Lower lobe of right lung (tissue), 2 donors: ENCODE measurements around the gene GALE. TPM values are rescaled to one million over a fixed set of nuclear protein-coding genes. Genes with fewer than 3 reads are reported as not detected.

Experiments
- ATAC-seq, 2 donors: fragments of 200-7000 bp; cut with Tn5 transposase; one replicate each; pipeline ENCODE4 v1.9.1; 2020 to 2022; ENCODE audit warnings: mild to moderate bottlenecking in 2 of 2, moderate library complexity in 2 of 2
- DNase-seq: peaks from one replicate; pipeline ENCODE4 v3.0.0-alpha.2; 2020
- H3K27ac ChIP-seq: fragments of 200-600 bp; one replicate; pipeline ENCODE4 v1.8.0; 2022
- H3K27me3 ChIP-seq: fragments of 200-600 bp; one replicate; pipeline ENCODE4 v1.8.0; 2022; ENCODE audit warnings: low read depth
- H3K36me3 ChIP-seq: fragments of 200-600 bp; one replicate; pipeline ENCODE4 v1.8.0; 2022; ENCODE audit warnings: mild to moderate bottlenecking
- H3K4me1 ChIP-seq: fragments of 200-600 bp; one replicate; pipeline ENCODE4 v1.8.0; 2022
- H3K4me3 ChIP-seq: fragments of 200-600 bp; one replicate; pipeline ENCODE4 v1.8.0; 2022; ENCODE audit warnings: mild to moderate bottlenecking
- H3K9me3 ChIP-seq: fragments of 200-600 bp; one replicate; pipeline ENCODE4 v1.8.0; 2022
- intact Hi-C: fragments of 100-400 bp; cut with DNase I; formaldehyde crosslinking; loops from one replicate; pipeline ENCODE4 v1.11.0; 2022
- total RNA-seq: library from RNA; stranded (reverse); fragmentation: NEBNext Ultra II Directional; extraction: Animal tissue kit (Norgen Biotek cat#: 25700); gene quantifications from one replicate; pipeline ENCODE4 v1.2.1, GENCODE V29; 2021
- TF ChIP-seq, protein P1 (sequence below): fragments of 200-600 bp; IDR thresholded peaks from one replicate; pipeline ENCODE4 v1.8.0; 2022; ENCODE audit warnings: antibody characterized with exemption, mild to moderate bottlenecking
- donor health status: DM: no; HTN: yes; CAD: no; lungs with severe emphysema.

The GALE gene
- total RNA-seq, 1 donor from 2014 or later, result 49.8 TPM

- H3K4me3 ChIP-seq, result no peak overlapping the region
- H3K27me3 ChIP-seq, result no peaks in the 10 kb centered on the region
- H3K36me3 ChIP-seq, result peaks cover 86% of the 10 kb centered on the region
- H3K27ac ChIP-seq, result no peak overlapping the region
- TF ChIP-seq, protein P1, sequence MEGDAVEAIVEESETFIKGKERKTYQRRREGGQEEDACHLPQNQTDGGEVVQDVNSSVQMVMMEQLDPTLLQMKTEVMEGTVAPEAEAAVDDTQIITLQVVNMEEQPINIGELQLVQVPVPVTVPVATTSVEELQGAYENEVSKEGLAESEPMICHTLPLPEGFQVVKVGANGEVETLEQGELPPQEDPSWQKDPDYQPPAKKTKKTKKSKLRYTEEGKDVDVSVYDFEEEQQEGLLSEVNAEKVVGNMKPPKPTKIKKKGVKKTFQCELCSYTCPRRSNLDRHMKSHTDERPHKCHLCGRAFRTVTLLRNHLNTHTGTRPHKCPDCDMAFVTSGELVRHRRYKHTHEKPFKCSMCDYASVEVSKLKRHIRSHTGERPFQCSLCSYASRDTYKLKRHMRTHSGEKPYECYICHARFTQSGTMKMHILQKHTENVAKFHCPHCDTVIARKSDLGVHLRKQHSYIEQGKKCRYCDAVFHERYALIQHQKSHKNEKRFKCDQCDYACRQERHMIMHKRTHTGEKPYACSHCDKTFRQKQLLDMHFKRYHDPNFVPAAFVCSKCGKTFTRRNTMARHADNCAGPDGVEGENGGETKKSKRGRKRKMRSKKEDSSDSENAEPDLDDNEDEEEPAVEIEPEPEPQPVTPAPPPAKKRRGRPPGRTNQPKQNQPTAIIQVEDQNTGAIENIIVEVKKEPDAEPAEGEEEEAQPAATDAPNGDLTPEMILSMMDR, result no peak
- no peaks in the 10 kb centered on the region for H3K9me3 ChIP-seq
- intact Hi-C loops, result no loop called here
- no peak for ATAC-seq
- no peaks in the 10 kb centered on the region for H3K4me1 ChIP-seq
- no peak for DNase-seq
Observed at GRCh38 chr1:23816906-23817305, 16.4 kb upstream of the GALE start.

DNA sequence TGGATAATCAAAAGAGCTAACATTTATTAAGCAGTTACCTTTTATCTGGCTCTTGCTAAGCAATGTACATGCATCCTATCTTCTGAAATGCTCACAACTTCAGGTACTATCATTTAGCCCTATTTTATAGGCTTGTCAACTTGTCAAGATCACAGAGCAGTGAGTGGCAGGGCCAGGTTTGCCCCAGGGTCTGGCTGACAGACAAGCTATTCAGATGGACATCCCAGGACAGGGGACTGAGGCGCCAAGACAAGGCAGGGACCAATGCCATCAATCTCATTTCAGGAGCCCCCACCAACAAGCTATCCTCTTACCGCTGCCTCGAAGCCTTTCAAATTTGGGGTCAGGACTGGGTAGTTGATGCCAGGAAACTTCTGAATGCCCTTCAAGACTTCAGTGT, 15.8 kb upstream of the GALE start:
- DNase-seq, result no peak
- Histone ChIP-seq H3K27ac (no peak overlapping the region), H3K4me3 (no peak overlapping the region), H3K36me3 (peaks cover 91% of the 10 kb centered on the region), H3K27me3 (no peaks in the 10 kb centered on the region), H3K9me3 (no peaks in the 10 kb centered on the region), H3K4me1 (no peaks in the 10 kb centered on the region)
- intact Hi-C loops, result no loop called here
- TF ChIP-seq, protein P1, result no peak
- ATAC-seq, result no peak

DNA sequence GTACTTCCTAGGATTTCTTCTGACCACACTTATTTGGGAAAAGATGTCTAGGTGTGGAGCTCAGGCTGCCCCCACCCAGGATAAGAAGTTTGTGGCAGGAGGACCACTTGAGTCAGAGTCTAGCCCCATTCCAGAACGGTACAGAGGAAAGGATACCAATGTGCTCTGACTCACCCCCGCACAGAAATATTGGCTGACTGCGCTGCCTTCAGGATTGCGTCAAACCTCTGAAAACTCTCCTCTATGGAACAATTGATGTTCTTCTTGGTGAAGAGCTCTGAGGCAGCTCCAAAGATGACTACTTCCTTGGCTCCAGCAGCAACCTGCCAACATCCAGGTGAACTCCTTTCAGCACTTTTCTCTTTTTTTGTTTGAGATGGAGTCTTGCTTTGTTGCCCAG, 13.5 kb upstream of the GALE start:
- no peaks in the 10 kb centered on the region for H3K9me3 ChIP-seq
- H3K36me3 ChIP-seq, result peaks cover 81% of the 10 kb centered on the region
- no peaks in the 10 kb centered on the region for H3K27me3 ChIP-seq
- ATAC-seq, result no peak
- H3K27ac ChIP-seq, result no peak overlapping the region
- no peak for DNase-seq
- TF ChIP-seq, protein P1, result no peak
- intact Hi-C loops, result no loop called here
- peaks cover 13% of the 10 kb centered on the region for H3K4me1 ChIP-seq
- no peak overlapping the region for H3K4me3 ChIP-seq

DNA sequence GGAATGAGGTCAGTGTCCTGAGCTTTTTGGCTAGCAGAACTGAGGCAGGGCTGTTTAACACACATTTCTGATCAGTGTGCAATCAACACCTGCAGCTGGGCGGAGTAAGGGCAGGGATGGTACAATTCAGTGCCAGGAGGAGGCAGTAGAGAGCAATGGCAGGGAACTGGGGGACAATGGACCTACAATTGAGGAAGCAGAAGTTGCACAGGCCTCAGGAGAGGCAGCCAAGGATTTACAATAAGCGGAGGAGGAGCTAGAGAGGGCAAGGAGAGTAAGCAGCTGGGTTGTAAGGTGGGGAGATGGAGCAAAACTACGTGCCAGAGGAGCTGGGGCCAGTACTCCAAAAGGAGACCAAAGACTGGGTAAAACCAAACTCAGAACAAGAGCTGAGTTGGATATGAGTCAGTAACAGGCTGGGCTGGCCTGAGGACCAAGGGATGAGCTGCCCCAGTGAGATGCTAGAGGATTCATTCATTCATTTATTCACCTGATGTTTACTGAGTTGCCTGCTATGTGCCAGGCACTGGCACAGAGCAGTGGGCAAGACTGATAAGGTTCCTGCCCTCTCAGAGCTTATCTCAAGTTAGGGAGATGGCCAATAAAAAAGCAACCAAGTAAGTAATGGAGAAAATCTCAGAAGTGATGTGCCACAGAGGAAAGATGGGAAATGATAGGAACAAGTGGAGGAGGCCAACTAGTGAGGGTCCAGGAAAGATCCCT, 10.4 kb upstream of the GALE start:
- Histone ChIP-seq H3K9me3 (no peaks in the 10 kb centered on the region), H3K27me3 (no peaks in the 10 kb centered on the region), H3K36me3 (peaks cover 71% of the 10 kb centered on the region), H3K27ac (no peak overlapping the region), H3K4me3 (no peak overlapping the region), H3K4me1 (peaks cover 13% of the 10 kb centered on the region)
- ATAC-seq, result peak; percentile 87 to 90
- intact Hi-C loops, result no loop called here
- TF ChIP-seq, protein P1, result peak; percentile 65
- DNase-seq, result peak; percentile 73

DNA sequence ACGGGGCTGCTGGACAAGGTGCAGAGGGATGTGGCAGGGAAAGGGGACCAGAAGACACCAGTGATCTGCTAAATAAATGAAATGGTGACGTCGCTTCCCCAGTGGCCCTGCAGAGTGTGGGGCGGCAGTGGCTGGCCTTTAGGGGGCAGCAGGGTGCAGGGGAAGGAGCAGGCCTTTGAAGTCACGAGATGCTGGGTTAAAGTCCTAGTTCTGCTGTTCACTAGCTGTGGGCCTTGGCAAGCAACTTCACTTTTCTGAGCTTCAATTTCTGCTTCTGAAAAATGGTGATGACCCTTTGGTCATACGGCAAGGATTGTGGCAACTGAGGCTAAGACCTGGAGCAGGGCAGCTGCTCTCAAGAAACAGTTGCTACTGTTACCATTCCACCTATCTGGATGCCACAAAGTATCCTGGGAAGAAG, 9.2 kb upstream of the GALE start:
- intact Hi-C loops, result no loop called here
- peaks cover 59% of the 10 kb centered on the region for H3K36me3 ChIP-seq

More for the DNA sequence above, 9.2 kb upstream of the GALE start:
- peaks cover 13% of the 10 kb centered on the region for H3K4me1 ChIP-seq
- no peak overlapping the region for H3K4me3 ChIP-seq
- TF ChIP-seq, protein P1, result peak; percentile 86
- DNase-seq (peak; percentile 83), ATAC-seq (peak; percentile 93)
- H3K27ac ChIP-seq, result peak overlapping the region; percentile 19
- H3K27me3 ChIP-seq, result no peaks in the 10 kb centered on the region
- H3K9me3 ChIP-seq, result no peaks in the 10 kb centered on the region
